Liver (tissue), 9 donors: Measurements from ENCODE around the gene LYRM2. TPM values are rescaled to one million over a fixed set of nuclear protein-coding genes. Genes with fewer than 3 reads are reported as not detected.

Source experiments
- DNase-seq: peaks from one replicate; pipeline ENCODE4 v3.0.0-alpha.2; 2017; ENCODE audit warnings: low spot score
- H3K27ac ChIP-seq, 2 donors: one replicate each; pipeline ENCODE4 v1.7.0; 2013; ENCODE audit warnings: inconsistent platforms in 2 of 2, low read length in 2 of 2, control low read depth in 1 of 2, low read depth in 1 of 2, mild to moderate bottlenecking in 1 of 2
- H3K27me3 ChIP-seq, 4 donors: one replicate each; pipeline versions ENCODE4 v1.6.1 to v1.7.0; 2013; ENCODE audit warnings: low read length in 3 of 4, inconsistent platforms in 1 of 4, mild to moderate bottlenecking in 1 of 4, moderate library complexity in 1 of 4; ENCODE audit not compliant: control insufficient read depth in 4 of 4, insufficient read depth in 4 of 4
- H3K36me3 ChIP-seq, 4 donors: one replicate each; pipeline versions ENCODE4 v1.6.1 to v1.7.0; 2013; ENCODE audit warnings: low read length in 3 of 4, mild to moderate bottlenecking in 3 of 4, low read depth in 1 of 4, moderate library complexity in 1 of 4; ENCODE audit not compliant: control insufficient read depth in 4 of 4, insufficient read depth in 3 of 4
- H3K4me1 ChIP-seq, 4 donors: one replicate each; pipeline versions ENCODE4 v1.6.1 to v1.7.0; 2013; ENCODE audit warnings: low read length in 3 of 4, mild to moderate bottlenecking in 3 of 4, moderate library complexity in 1 of 4; ENCODE audit not compliant: control insufficient read depth in 4 of 4, insufficient read depth in 4 of 4
- H3K4me3 ChIP-seq, 3 donors: one replicate each; pipeline versions ENCODE4 v1.6.1 to v1.7.0; 2013; ENCODE audit warnings: low read length in 3 of 3, control low read depth in 1 of 3, low read depth in 1 of 3, mild to moderate bottlenecking in 1 of 3
- H3K9ac ChIP-seq, 2 donors: one replicate each; pipeline ENCODE4 v1.7.0; 2013; ENCODE audit warnings: low read length in 2 of 2, mild to moderate bottlenecking in 2 of 2, moderate library complexity in 2 of 2, control low read depth in 1 of 2, low read depth in 1 of 2
- H3K9me3 ChIP-seq, 4 donors: one replicate each; pipeline versions ENCODE4 v1.6.1 to v1.7.0; 2013; ENCODE audit warnings: low read length in 3 of 4; ENCODE audit not compliant: control insufficient read depth in 4 of 4
- ATF3 ChIP-seq: IDR thresholded peaks from 2 replicates; pipeline ENCODE4 v1.6.1; 2016; ENCODE audit warnings: antibody characterized with exemption
- CTCF ChIP-seq: fragments of 150-350 bp; IDR thresholded peaks from 2 replicates; pipeline ENCODE4 v1.5.1; 2017; ENCODE audit warnings: improper control_type of control experiment, low read depth, low read length; ENCODE audit not compliant: missing input control
- EGR1 ChIP-seq, 2 donors: IDR thresholded peaks; 2 replicates each; pipeline ENCODE4 v1.6.1; 2016 to 2018; ENCODE audit warnings: antibody characterized with exemption in 2 of 2, low read depth in 2 of 2
- FOXA1 ChIP-seq: IDR thresholded peaks from 2 replicates; pipeline ENCODE4 v1.6.1; 2016; ENCODE audit warnings: antibody characterized with exemption
- FOXA2 ChIP-seq: IDR thresholded peaks from 2 replicates; pipeline ENCODE4 v1.6.1; 2016; ENCODE audit warnings: antibody characterized with exemption
- GABPA ChIP-seq, 2 donors: IDR thresholded peaks in 1 of 2; conservative IDR thresholded peaks in 1 of 2; 2 replicates each; pipeline ENCODE4 v1.6.1; 2016; ENCODE audit warnings: antibody characterized with exemption in 2 of 2, mild to moderate bottlenecking in 1 of 2, moderate library complexity in 1 of 2
- HNF4A ChIP-seq, 2 donors: conservative IDR thresholded peaks; 2 replicates each; pipeline ENCODE4 v1.6.1; 2016; ENCODE audit warnings: antibody characterized with exemption in 2 of 2, mild to moderate bottlenecking in 2 of 2
- HNF4G ChIP-seq: IDR thresholded peaks from 2 replicates; pipeline ENCODE4 v1.6.1; 2016; ENCODE audit warnings: antibody characterized with exemption
- JUND ChIP-seq, 2 donors: IDR thresholded peaks; 2 replicates each; pipeline ENCODE4 v1.6.1; 2016; ENCODE audit warnings: antibody characterized with exemption in 2 of 2
- MAX ChIP-seq: IDR thresholded peaks from 2 replicates; pipeline ENCODE4 v1.6.1; 2016; ENCODE audit warnings: antibody characterized with exemption
- NR2F2 ChIP-seq: IDR thresholded peaks from 2 replicates; pipeline ENCODE4 v1.6.1; 2016; ENCODE audit warnings: antibody characterized with exemption
- RAD21 ChIP-seq, 2 donors: IDR thresholded peaks; 2 replicates each; pipeline ENCODE4 v1.6.1; 2016; ENCODE audit warnings: antibody characterized with exemption in 2 of 2, mild to moderate bottlenecking in 2 of 2
- REST ChIP-seq: IDR thresholded peaks from 2 replicates; pipeline ENCODE4 v1.6.1; 2016; ENCODE audit warnings: antibody characterized with exemption, mild to moderate bottlenecking
- RXRA ChIP-seq, 2 donors: IDR thresholded peaks; 2 replicates each; pipeline ENCODE4 v1.6.1; 2017 to 2018; ENCODE audit warnings: antibody characterized with exemption in 2 of 2, mild to moderate bottlenecking in 1 of 2
- SP1 ChIP-seq: IDR thresholded peaks from 2 replicates; pipeline ENCODE4 v1.6.1; 2018; ENCODE audit warnings: antibody characterized with exemption, mild to moderate bottlenecking
- TAF1 ChIP-seq: conservative IDR thresholded peaks from 2 replicates; pipeline ENCODE4 v1.6.1; 2016; ENCODE audit warnings: antibody characterized with exemption, mild to moderate bottlenecking
- YY1 ChIP-seq: IDR thresholded peaks from 2 replicates; pipeline ENCODE4 v1.6.1; 2016; ENCODE audit warnings: antibody characterized with exemption, mild to moderate bottlenecking
- ZBTB33 ChIP-seq: IDR thresholded peaks from 2 replicates; pipeline ENCODE4 v1.6.1; 2016; ENCODE audit warnings: antibody characterized with exemption
- WGBS: extraction: QIAGEN DNeasy Blood & Tissue Kit; methylation state at CpG from one replicate; pipeline ENCODE4 v1.1.7; 2013; 5-methylcytosine and 5-hydroxymethylcytosine counted together
- polyA plus RNA-seq, 2 donors: library from polyadenylated mRNA; stranded (reverse) in 1 of 2; unstranded in 1 of 2; fragments of 200-250 nt in 1 of 2; fragments of >200 nt in 1 of 2; fragmentation: Nextera tagmentation in 1 of 2; extraction: Ambion mirVana in 1 of 2; gene quantifications; one replicate each; pipeline versions ENCODE4 v1.2.1 to v1.2.3, GENCODE V29; 2013 to 2015
- total RNA-seq, 2 donors: library from RNA; depleted of rRNA; stranded (reverse); fragments of >200 nt; gene quantifications; one replicate each; pipeline ENCODE4 v1.2.3, GENCODE V29; 2014
- donor health status: healthy.
- donor health status: healthy.
- donor health status: healthy.
- donor health status: healthy.
- donor health status: healthy.

LYRM2 gene
- total and polyA plus RNA-seq, 4 donors: 8.9 to 34.7 (median 12.4) TPM

- H3K4me1 ChIP-seq: no peaks in the 10 kb centered on the region
- H3K36me3 ChIP-seq: no peaks in the 10 kb centered on the region
- no peak for DNase-seq
- no peak overlapping the region for H3K4me3 ChIP-seq
- no peak overlapping the region for H3K9ac ChIP-seq
- H3K9me3 ChIP-seq: peaks cover 0 to 1% (median 0%) of the 10 kb centered on the region in 4 donors
- no peaks in the 10 kb centered on the region for H3K27me3 ChIP-seq
- H3K27ac ChIP-seq: no peak overlapping the region
- no peak for TF ChIP-seq JUND (IDR thresholded peaks at IDR 0.05)
- no peak for TF ChIP-seq NR2F2
- TF ChIP-seq YY1: no peak
- TF ChIP-seq SP1: no peak
- TF ChIP-seq EGR1 (IDR thresholded peaks at IDR 0.05; ENCODE audit: low read depth in 2 of 2): no peak
- TF ChIP-seq FOXA1: no peak
- TF ChIP-seq REST: no peak
- TF ChIP-seq HNF4G: no peak
- TF ChIP-seq ZBTB33: no peak
- no peak for TF ChIP-seq HNF4A (conservative IDR thresholded peaks at IDR 0.05)
- no peak for TF ChIP-seq RAD21 (IDR thresholded peaks at IDR 0.05)
- no peak for TF ChIP-seq TAF1
- no peak for TF ChIP-seq MAX
These were observed 109.7 kb downstream of the LYRM2 start for GRCh38 chr6:89528866-89529265.

- H3K27me3 ChIP-seq: no peaks in the 10 kb centered on the region
- no peaks in the 10 kb centered on the region for H3K4me1 ChIP-seq
- no peak for DNase-seq
- H3K9ac ChIP-seq: no peak overlapping the region
- H3K9me3 ChIP-seq: peaks cover 0 to 1% (median 0%) of the 10 kb centered on the region in 4 donors
- H3K36me3 ChIP-seq: no peaks in the 10 kb centered on the region
- WGBS: 94% methylated on average over 2 of the region's 2 CpGs
- no peak for TF ChIP-seq JUND (IDR thresholded peaks at IDR 0.05)
- no peak for TF ChIP-seq GABPA (IDR thresholded peaks at IDR 0.05 in 1 of 2, conservative IDR thresholded peaks at IDR 0.05 in 1 of 2)
- TF ChIP-seq YY1: no peak
- TF ChIP-seq CTCF: no peak
- TF ChIP-seq HNF4A (conservative IDR thresholded peaks at IDR 0.05): no peak
- no peak for TF ChIP-seq REST
- TF ChIP-seq HNF4G: no peak
- TF ChIP-seq EGR1 (IDR thresholded peaks at IDR 0.05; ENCODE audit: low read depth in 2 of 2): no peak
- no peak for TF ChIP-seq TAF1
- TF ChIP-seq ATF3: no peak
- TF ChIP-seq ZBTB33: no peak
- TF ChIP-seq SP1: no peak
- TF ChIP-seq FOXA1: no peak
- no peak for TF ChIP-seq RXRA (IDR thresholded peaks at IDR 0.05)
- no peak for TF ChIP-seq FOXA2
- no peak for TF ChIP-seq NR2F2
- TF ChIP-seq MAX: no peak
- no peak overlapping the region for H3K27ac ChIP-seq
- no peak overlapping the region for H3K4me3 ChIP-seq
These were observed 110.9 kb downstream of the LYRM2 start for GRCh38 chr6:89527634-89528033.
